GM21825 (cell line): ENCODE results near the gene MAPKAPK5.
"Not testable (repeated sequence)": the region's sequence is repeated elsewhere in the genome, so short reads cannot be mapped to it uniquely, and the experiment has no call there.

Source experiments
- ATAC-seq: cut with Tn5 transposase; IDR thresholded peaks from one replicate; pipeline ENCODE4 v1.9.1; 2021; ENCODE audit warnings: mild to moderate bottlenecking, moderate library complexity; ENCODE audit not compliant: unreplicated experiment

MAPKAPK5 gene

GRCh38 chr12:111827907-111828306, 14.1 kb upstream of the MAPKAPK5 start:
- ATAC-seq: no peak

DNA sequence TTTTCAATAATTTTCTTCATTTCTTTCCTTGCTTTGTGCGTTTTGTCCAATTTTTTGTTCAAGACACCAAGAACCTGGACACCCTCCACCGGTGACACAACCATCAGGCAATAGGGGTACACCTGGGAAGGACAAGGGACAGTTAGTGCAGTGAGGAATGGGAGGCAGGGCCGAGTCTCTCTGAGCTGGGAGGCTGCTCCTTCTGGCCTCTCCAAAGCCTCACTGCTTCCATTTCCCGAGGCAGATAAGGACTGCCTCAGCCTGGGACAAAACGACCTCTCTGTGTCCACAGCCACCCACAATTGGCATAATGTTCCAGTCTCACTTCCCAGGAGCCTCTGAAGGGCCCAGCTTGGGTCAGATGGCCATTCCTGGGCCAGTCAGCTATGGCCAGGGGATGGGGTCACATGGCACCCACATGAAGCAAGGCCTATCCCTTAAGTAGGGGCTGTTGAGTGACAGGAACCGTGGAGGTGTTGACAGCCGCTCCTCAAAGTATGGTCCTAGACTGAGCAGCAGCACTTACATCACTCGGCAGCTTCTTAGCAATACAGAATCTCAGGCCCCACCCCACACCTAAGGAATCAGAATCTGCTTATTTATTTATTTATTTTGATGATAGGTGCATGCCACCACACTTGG, 13.6 kb upstream of the MAPKAPK5 start:
- ATAC-seq: no peak

GRCh38 chr12:111829635-111830034, 12.4 kb upstream of the MAPKAPK5 start:
- not testable (repeated sequence) for ATAC-seq

GRCh38 chr12:111834740-111835386, 7.2 kb upstream of the MAPKAPK5 start:
- not testable (repeated sequence) for ATAC-seq

DNA sequence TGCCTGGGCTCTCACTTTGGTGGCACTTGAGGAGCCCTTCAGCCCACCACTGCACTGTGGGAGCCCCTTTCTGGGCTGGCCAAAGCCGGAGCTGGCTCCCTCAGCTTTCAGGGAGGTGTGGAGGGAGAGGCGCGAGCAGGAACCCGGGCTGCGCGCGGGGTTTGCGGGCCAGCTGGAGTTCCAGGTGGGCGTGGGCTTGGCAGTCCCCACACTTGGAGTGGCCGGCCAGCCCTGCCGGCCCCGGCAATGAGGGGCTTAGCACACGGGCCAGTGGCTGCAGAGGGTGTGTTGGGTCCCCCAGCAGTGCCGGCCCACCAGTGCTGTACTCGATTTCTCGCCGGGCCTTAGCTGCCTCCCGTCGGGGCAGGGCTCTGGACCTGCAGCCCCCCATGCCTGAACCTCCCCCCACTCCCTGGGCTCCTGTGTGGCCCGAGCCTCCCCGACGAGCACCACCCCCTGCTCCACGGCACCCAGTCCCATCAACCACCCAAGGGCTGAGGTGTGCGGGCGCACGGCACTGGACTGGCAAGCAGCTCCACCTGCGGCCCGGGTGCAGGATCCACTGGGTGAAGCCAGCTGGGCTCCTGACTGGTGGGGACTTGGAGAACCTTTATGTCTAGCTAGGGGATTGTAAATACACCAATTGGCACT, 6.4 kb upstream of the MAPKAPK5 start:
- ATAC-seq: not testable (repeated sequence)

DNA sequence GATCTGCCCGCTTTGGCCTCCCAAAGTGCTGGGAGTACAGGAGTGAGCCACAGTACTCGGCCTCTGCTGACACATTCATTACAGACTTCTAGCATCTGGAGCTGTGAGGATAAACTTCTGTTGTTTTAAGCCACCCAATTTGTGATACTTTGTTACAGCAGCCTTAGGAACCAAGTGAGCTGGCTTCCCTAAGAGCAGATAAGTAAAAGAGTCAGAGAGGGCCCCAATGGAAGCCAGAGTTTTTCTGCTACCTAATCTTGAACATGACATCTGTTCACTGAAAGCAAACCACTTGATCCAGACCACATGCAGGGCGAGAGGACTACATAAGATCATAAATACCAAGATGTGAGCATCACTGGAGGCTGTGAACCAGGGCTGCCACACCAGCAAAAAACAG, 3.7 kb upstream of the MAPKAPK5 start:
- ATAC-seq: no peak

DNA sequence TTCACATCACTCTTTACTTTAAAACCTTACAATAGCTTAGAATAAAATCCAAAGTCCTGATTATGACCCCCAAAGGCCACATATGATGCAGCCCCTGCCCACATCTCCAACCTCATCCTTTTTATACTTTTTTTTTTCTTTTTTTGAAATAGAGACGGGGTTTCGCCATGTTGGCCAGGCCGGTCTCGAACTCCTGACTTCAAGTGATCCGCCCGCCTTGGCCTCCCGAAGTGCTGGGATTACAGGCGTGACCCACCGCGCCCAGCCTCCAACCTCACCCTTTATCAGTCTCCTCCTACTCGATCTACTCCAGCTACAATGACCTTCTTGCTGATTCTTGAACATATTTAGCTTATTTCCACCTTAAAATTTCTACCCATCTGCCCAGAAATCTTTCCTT, 1.2 kb upstream of the MAPKAPK5 start:
- no peak for ATAC-seq

DNA sequence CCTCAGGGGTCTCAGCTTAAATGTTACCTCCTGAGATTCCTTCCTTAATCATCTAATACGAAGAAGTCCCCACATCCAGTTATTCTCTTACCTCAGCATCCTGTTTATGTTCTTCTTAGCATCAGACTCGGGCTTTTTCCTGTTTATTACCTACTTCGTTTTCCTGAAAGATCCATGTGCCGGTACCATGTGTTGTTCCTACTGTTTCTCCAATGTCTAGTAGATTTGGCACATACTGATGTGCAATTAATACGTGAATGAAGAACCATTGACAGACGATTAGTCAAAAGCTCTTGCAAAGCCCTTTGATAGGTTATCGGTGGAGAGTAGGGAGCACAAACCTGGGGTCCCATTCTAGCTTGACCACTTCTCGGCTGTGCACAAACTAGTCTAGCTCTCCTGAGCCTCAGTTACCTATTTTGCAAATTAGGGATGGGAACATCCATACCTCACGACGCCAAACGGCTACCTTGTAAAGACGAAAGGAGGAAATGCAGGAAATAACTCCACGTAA, 735 bp upstream of the MAPKAPK5 start:
- peak; percentile 16 for ATAC-seq

GRCh38 chr12:111842556-111843396, 748 bp downstream of the MAPKAPK5 start:
- ATAC-seq: peak; percentile 27

DNA sequence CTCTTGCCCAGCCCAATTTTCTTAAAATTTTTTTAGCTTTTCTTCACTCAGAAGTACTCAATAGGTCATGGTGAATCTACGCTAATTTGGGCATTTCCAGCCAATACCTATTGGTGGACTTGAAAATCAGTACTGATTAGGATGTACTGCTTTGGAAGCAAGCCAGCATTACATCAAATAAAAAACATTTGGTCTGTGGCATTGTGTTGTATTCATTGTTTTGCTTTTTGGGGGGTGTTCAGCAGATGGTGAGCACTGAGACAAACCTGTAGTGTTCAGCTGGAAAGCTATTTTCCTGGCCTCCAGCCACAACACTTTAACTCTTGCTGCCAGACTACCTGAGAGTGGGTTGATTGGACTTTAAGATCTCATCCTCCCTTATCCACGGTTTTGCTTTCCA, 4.0 kb downstream of the MAPKAPK5 start:
- no peak for ATAC-seq

- no peak for ATAC-seq
Measured at GRCh38 chr12:111850526-111850925, 8.5 kb downstream of the MAPKAPK5 start.

DNA sequence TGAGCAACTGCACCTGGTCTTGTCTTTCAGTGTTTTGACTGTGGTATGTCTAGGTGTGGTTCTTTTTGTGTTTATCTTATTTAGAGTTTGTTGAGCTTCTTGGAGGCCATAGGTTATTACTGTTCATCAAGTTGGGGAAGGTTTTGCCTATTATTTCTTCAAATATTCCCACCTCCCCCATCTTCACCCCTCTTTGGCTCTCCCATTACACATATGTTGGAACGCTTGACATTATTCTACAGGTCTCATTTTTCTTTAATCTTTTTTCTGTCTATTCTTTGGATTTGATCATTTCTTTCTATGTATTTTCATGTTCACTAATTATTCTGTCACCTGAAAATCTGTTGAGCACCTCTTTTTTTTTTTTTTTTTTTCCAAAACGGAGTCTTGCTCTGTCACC, 16.2 kb downstream of the MAPKAPK5 start:
- no peak for ATAC-seq

GRCh38 chr12:111858778-111859177, 16.8 kb downstream of the MAPKAPK5 start:
- no peak for ATAC-seq

DNA sequence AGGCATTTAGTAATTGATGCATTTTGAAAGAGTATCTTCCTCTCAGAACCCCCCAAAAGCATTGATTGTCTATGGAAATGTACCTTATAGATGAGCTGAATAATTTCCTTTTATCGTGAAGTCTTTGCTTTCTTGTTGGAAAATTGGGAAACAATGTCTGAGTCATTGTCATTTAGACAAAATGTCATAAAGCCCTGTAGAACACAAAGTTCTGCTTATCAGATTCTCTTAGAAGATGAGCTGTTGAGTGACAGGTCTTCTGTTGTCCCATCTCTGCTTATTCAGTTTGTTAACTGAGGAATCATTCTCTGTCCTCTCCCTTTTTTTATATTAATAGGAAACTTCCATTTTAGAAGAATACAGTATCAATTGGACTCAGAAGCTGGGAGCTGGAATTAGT, 22.9 kb downstream of the MAPKAPK5 start:
- ATAC-seq: no peak

DNA sequence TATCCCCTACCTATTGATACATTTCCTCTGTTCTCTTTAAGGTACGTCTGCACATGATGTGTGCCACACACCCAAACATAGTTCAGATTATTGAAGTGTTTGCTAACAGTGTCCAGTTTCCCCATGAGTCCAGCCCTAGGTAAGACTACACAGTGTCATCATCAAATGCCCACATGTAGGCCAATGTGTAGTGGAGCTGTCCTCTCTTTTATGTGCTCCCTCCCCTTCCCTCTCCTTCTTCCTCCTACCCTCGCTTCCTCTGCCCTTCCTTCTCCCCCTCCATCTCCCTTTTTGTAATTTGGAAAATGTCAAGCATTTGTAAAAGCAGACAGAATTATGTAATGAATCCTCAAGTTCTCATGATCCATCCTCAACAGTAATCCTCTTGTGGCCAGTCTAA, 25.5 kb downstream of the MAPKAPK5 start:
- no peak for ATAC-seq

GRCh38 chr12:111868676-111869588, 26.9 kb downstream of the MAPKAPK5 start:
- ATAC-seq: no peak

- no peak for ATAC-seq
Measured at GRCh38 chr12:111869671-111870070, 27.6 kb downstream of the MAPKAPK5 start.

DNA sequence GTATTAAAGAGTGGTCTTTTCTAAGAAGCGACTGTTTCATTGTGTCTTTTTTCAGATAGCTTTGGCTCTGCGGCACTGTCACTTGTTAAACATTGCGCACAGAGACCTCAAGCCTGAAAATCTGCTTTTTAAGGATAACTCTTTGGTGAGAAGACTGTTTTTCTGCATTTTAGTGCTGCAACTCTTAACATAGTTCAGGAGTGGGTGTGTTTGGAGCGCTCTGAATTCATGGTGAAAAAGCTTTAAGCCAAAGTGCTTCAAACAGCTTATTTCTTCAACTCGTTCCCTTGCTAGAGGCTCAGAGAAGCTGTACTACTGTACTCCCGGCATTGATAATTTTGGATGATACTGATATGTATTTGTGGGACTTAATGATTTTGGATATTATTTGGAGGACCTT, 28.2 kb downstream of the MAPKAPK5 start:
- no peak for ATAC-seq

DNA sequence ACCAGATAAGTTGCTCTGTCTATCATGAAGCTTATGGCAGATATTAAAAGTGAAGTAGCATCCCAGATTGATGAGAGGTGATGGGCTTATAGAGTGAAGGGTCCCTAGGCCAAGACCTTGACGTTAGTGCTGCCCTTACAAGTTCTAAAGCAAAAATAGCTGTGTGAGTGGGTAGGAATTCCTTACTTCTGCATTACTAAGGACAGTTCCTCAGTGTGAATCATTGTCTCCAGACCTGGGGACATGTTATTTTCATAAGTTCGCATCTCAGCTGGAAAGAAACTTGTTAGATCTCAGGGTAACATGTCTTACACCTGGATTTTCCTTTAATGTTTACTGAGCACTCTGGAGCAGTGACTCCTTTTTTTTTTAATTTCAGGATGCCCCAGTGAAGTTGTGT, 28.7 kb downstream of the MAPKAPK5 start:
- ATAC-seq: no peak

- ATAC-seq: no peak
Measured at GRCh38 chr12:111873113-111873512, 31.1 kb downstream of the MAPKAPK5 start.
